GM18502 (cell line): Measurements from ENCODE around the gene STBD1.
"Not testable (repeated sequence)": the region's sequence is repeated elsewhere in the genome, so short reads cannot be mapped to it uniquely, and the experiment has no call there.

Experiments used
- ATAC-seq: cut with Tn5 transposase; IDR thresholded peaks from one replicate; pipeline ENCODE4 v1.9.1; 2021; ENCODE audit warnings: mild to moderate bottlenecking; ENCODE audit not compliant: unreplicated experiment, poor library complexity

Gene STBD1

DNA sequence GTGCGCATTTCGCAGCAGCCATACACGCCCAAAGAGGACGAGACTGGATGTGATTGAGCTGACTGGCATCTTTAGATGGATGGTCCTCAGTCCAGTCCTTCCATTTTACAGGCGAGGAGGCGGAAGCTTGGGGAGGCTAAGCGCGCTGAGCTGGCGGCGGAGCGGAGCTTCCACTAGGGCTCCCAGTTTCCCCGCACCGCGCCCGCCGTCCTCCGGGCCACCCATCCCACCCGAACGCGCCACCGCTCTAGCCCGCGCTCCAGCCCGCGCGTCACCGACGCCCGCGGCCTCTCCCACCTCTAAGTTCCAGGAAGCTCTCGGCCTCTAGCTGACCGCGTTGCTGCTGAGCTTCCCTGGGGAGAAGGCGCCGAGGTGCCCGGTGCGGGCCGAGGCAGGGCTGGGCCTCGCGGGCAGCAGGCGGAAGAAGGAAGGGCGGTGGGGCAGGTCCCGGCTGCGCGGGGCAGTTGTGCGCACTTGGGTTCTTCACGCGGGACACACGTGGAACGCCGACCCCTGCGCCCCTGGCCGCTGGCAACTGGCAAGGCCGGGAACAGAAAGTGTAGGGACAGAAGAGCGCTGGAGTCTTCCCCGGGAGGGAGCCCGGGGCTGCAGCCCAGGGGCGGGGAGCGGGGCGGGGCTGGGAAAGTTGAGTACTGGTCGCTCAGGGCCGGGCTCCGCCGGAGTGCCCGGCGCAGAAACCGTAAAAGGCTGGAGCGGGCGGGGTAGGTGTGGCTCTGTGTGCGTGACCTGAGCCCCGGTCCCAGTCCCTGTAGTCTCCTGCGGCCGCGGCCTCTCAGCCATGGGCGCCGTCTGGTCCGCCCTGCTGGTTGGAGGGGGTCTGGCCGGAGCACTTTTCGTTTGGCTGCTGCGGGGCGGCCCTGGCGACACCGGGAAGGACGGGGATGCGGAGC lies at the start of gene STBD1:
Gene STBD1 (plus strand): TSS at position 763 of the 911 bp plus-strand sequence. CDS start 37 bp downstream, at position 800.
- ATAC-seq = no peak

DNA sequence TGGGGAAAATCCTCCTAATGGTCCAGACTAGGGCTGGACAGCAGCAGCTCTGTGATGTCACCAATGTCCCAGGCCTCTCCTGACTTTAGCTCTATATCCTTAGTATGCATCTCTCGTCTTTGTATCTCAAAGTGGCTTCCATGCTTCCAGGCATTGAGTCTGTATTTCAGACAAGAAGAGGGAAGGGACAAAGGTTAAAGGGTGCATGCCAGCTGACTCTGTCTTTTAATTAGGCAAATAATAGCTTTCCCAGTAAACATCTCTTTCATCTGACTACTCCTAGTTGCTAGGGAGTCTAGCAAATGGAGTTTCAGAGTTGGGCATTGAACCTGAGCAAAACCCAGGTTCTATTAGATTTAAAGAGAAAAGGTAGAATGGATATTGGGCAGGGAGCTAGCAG lies 49.6 kb upstream of the STBD1 start:
- no peak for ATAC-seq

DNA sequence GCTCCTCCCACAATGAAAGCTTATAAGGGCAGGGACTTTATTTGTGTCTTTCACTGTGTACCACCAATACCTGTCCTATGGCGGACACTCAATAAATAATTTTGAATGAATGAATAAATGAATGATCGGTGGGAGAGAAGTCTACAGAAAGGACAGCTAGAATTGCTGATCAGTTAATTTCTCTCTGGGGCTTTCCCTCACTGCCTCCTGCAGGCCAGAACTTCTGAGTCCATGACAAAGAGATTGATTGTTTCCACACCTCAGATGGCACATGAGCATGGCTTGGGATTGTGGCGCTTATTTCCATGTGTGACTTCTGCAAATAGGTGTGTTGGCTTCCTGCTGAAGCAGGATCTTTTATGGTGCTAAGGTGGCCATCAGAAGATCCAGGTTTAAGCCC lies 48.7 kb upstream of the STBD1 start:
- no peak for ATAC-seq

DNA sequence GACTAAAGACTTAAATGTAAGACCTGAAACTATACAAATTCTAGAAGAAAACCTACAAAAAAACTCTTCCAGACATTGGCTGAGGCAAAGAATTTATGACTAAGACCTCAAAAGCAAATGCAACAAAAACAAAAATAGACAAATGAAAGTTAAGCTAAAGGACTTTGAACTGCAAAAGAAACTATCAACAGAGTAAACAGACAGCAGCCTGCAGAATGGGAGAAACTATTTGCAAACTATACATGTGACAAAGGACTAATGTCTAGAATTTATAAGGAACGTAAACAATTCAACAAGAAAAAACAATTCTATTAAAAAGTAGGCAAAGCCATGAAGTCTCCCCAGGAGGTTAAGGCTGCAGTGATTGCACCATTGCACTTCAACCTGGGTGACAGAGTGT lies 46.0 kb upstream of the STBD1 start:
- no peak for ATAC-seq

DNA sequence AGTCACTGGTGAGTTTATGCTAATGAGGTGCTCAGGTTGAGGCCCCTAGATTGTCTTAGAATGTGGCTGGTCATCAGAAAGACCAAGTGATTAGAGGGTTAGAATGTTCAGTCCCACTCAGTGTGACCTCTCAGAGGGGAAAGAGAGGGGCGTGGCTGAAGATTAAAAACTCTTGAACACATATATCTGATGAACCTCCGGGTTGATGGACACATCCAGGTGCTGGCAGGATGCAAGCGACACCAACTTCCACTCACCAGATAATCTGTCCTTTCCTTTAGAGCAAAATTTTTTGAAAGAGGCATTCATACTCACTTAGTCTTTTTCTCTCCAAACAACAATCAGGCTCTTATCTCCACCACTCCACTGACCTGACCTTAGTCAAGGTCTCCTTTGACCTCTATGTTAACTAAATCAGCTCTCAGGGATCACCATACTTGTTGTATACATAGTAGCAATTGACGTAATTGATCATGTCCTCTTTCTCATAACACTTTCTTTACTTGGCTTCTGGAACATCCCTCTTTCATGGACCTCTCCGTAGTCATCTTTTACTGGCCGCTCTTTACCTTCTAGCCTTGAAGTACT lies 40.8 kb upstream of the STBD1 start:
- no peak for ATAC-seq

DNA sequence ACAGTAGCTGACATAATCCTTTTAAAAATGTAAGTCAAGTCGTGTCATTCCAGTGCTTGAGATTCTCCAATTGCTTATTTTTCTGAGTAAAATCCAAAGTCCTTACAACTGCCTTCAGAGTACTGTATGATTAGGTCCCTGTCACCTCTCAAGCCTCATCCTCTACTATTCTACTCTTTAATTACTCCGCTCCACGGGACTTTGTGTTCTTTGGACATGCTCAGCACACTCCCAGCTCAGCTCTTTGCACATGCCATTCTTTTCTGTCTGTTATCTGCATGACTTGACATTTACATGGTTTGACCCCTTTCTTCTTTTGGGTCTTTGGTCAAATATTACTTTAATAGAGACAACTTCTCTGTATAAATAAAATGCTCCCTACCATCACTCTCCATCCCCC lies 39.9 kb upstream of the STBD1 start:
- ATAC-seq = no peak

DNA sequence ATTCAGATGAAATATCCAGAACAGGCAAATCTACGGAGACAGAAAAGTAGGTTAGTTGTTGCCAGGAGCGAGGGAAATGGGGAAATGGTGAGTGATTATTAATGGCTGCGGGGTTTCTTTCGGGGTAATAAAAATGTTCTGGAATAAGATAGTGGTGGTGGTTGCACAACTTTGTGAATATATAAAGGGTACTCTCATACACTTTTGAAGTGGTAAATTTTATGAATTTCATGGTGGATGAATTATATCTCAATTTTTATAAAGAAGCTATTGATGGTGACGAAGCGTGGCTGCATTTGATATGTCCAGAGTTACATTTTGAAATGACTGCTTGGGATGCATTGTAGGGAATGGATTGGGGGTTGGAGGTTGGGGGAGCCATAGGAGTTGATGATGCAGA lies 38.7 kb upstream of the STBD1 start:
- no peak for ATAC-seq

DNA sequence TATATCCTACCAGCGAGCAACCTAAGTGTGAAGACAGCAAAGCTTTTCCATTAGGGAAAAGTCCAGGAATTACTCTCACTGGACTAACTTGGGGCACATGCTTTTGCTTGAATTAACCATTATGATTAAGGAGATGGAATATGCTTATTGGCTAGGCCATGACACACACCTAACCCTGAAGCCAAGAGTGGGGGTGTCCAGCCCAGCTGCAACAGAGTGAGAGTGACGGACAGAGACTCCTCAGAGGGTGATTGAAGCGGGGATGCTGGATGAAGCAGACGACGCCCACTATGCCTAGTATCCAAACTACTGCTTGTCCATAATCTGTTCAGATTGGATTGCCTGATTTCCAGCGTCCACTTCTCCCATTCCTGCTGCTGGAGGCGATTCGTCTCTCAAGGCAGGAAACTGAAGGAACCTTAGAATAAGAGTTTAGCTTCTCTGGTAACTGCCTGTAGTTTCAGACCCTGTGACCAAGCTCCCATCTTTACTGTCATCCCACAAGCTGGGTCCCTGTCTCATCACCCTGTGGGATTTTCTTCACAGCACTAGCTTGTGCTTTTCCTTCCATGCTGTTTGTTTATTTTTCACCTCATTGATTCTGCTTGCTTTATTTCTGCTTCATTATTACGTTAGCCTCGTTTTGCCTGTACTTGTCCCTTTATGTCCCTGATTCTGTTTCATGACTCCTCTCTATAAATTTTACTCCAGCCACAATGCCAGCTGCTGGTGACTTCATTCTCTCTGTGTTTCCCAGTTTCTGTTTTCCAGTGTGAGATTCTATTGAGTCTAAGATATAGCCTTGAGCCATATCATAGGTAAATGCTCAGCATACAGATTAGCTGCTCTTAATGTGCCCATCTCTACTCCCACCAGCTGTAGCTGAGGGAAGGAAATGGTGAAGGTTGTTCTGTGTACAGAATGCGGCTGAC lies 36.0 kb upstream of the STBD1 start:
- no peak for ATAC-seq

DNA sequence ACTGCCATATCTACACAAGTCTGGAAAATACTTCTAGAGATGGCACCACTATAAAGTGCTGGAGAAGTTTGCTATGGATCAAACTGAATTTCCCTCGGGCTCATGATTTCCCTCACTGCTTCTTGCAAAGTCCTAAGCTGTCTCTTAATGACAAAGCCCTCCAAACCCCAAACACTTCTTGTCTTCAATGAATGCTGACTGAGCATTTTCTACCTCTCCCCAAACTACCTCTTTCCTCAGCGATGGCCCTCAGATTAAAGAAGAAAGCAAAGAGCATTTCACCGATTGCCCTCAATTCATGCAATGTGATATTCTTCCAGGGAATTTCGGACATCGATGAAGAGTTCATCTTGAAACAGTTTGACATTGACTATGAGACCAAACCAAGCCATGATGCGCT lies 35.3 kb upstream of the STBD1 start:
- no peak for ATAC-seq

DNA sequence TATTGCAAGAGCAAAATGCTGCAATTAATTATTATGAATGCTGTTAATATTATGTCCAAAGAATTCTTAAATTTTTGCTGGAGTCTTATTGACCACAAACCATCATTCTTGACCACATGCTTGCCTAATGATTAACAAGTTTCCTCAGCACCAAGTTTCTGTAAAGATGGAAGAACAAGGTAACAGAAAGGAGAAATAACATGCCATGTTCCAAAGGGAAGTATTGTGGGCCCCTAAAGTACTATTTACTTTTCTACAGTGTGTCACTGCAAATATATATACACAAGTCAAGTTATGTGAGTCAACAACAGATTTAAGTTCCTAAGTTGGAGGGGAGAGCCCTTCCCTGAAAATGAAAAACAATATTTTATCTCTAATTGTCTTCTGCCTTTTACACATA lies 34.5 kb upstream of the STBD1 start:
- ATAC-seq = no peak

DNA sequence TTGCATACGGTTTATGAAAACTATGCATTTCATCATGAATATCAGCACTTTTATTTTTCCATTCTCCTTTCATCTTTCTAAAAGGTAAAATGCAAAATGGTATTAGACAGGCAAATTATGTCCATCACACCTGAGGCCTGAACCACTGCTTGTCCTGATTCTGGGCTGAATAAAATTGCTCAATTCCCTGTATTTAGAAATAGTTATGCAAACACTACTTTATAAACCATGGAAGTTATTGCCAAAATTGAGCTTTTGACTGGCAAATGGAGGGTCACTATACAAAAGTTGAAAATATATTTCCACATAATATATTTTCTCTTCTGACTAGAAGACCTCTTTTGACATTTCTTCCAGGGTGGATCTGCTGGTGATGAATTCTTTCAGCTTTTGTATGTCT lies 34.0 kb upstream of the STBD1 start:
- ATAC-seq = no peak

DNA sequence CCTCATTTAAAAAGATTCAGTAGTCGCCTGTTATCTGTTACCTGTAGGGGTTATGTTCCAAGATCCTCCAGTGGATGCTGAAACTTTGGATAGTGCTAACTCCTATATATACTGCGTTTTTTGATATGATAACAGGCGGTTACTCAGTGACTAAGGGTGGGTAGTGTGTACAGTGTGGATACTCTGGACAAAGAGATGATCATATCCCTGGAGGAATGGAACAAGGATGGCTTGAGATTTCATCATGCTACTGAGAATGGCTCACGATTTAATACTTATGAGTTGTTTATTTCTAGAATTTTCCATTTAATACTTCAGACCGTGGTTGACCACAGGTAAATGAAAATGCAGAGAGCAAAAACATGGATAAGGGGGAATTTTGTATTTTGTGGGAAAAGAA lies 33.5 kb upstream of the STBD1 start:
- ATAC-seq = no peak

DNA sequence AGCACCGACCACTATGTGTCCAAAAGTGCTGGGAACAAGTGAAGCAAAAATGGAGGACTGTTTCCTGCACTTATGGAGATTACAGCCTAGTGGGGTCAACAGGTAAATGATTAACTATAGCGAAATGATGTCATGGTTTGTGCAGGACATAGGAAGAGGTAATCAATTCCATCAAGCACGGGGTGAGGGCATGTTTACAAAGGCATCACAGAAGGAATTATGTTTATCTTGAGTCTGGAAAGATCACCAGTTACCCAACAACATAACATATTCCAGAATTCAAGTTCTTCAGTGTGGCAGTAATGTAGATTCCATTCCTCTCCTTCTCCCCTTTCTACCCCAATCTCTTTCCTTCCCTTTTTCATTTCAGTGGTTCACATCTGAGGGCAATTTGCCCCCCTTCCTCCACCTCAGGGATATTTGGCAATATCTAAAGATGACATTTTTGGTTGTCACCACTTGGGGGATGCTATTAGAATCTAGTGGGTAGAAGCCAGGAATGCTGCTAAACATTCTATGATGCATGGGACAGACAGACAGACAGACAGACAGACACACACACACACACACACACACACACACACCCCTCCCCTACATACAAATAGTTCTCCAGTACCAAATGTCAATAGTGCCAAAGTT lies 30.9 kb upstream of the STBD1 start:
- ATAC-seq = no peak

DNA sequence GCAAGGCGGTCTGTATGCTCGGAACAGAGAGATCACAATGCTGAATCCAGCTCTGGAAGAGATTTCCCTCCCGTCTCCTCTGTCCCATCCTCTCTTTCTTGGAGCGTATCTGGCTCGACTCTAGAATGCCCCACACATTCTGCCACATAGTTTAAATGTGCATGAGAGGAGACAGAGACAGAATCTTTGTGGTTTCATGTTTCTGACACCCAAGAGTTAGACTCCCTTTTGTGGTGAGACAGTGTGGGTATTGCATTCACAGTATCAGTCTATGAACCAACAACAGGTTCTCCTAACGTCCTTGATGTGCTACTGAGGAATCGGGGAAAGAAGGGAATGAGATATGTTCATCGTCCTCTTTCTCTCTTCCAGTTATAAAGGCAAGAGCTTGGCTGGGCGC lies 29.7 kb upstream of the STBD1 start:
- ATAC-seq = no peak

DNA sequence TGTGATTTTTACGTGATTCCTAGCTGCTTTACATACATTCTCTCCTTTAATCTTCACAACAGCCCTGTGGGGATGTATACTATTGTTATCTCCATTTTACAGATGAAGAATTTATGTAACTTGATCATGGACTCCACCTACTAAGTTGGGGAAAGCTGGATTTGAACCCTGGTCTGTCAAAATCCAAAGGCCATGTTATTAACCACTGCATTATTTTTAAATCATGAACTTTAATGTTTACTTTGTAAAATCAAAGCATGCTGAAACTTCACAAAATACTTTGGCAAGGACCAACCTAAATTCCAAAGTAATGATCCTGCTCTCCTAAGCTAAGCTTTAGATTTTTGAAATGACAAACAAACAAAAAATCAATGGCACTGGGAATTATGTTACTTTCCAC lies 28.9 kb upstream of the STBD1 start:
- ATAC-seq = no peak

DNA sequence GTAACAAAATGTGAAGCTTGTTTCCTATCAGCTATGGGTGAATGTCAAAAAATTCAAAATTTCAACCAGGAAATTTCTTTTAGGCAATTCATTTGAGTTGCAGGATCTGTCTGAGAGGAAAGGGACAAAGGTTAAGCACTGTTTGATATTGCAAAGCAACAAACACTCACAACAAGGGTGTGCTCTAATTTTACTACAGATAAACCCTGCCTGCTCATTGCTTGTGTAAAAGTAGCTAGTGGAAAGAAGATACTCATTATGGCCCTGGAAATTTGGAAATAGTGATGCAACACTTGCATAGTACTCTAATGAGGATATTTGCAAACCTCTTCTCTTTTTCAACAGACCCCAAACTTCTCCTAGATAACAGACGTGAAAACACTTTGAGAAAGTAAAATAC lies 27.9 kb upstream of the STBD1 start:
- no peak for ATAC-seq

DNA sequence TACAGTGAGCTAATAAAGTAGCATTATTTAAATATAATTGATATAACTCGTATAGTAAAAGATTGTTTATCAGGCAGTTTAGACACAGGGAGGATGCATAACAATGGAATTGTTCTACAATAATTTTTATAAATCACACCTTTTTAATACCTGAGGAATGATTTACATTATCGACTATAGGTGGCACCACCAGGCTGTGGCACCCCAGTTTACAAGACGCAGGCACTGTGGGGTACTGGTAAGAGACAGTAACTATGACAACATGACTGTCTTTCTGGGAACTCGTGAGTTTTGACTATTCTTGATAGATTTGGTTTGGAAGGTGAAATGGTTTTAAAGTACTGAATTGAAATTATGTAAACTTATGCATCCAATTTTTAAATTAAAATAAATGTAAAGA lies 27.1 kb upstream of the STBD1 start:
- ATAC-seq = no peak

DNA sequence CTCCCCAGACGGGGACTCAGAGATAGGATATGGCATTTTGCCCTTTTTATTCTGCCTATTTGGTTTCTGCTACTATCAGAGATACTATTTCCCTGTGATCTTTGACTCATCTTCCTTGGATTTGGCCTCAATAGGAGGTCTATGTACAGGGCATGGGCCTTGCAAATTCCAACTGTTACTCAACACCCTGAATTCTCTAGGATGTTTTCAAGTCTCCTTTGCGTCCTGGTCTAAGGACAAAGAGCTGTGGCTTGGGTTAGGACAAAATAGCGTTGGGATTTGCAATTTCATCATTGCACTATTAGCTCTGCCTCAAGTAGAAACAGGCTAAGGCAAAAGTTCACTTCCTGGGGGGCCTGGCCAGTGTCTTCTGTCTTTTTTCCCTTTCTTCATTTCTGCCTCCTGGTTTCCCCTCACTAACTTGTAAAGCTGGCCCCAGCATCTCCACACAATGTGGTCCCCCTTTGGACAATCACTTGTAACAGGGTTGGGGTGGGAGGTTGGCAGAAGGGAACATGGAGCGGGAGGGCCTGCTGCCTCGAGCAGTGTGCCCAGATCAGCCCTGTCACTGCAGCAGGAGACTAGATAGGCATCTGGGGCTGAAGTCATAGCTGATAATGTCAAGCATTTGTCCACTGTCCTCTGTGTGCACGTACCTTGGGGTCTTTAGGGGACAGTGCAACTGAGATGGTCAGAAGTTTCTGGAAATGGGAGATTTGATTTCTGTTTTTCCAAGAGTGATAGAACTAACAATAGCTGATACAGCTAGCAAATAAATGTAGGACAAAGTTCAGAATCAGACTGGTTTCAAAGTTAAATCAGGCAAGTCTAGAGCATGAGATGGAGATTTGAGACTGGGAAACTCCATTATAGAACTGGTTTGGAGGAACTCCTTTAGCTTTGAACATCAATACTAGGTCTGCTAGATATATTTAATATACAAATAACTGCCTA lies 25.8 kb upstream of the STBD1 start:
- no peak for ATAC-seq

DNA sequence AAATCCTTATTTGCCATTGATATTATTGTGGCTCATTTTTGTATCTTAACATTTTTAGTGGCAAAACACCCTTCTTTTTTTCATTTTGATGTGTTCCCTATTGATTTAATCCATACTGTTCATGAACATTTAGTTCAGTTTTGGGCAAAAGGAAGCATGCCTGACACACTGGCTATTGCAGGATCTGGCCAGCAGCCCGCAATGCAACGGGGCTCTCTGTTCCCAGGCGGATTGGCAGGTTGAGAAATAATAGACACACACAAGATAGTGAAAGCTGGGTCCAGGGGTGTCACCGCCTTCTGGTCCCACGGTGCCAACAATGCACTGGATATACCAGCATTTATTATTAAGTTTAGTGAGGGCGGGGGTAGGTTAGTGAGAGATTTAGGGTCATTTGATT lies 24.9 kb upstream of the STBD1 start:
- not testable (repeated sequence) for ATAC-seq
